Measurements from ENCODE around the gene MYRIP.

Gene MYRIP

DNA sequence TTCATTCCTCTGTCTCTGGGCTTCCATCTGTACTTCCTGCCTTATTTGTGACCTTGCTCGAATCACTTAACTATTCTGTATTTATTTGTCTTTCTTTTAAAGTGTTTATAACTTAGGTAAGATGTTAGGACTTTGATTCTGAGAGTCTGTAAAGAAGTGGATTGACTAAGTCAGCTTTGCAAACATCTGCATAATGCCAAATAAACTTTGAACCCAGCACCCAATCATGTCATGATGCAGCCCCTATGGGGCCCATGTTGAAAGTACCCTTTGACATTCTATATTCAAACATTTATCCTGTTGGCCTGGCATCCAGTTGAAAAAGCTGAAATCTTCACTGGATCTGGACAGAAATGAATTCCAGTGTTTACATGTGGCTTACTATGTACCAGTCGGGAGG lies 3.8 kb upstream of the MYRIP start:
- no peak overlapping the region for H3K4me3 ChIP-seq (replicated peaks in 1 of 2; ENCODE audit: low read depth in 2 of 2, low read length in 2 of 2)
- TF ChIP-seq CTCF (IDR thresholded peaks at IDR 0.05; ENCODE audit: low read depth, low read length) = no peak
- no peak for DNase-seq (ENCODE audit: low read depth in 2 of 2)

- DNase-seq (ENCODE audit: low read depth in 2 of 2) = no peak
- no peak for TF ChIP-seq CTCF (IDR thresholded peaks at IDR 0.05; ENCODE audit: low read depth, low read length)
- no peak overlapping the region for H3K4me3 ChIP-seq (replicated peaks in 1 of 2; ENCODE audit: low read depth in 2 of 2, low read length in 2 of 2)
Observed at GRCh38 chr3:39806820-39807219, 2.6 kb upstream of the MYRIP start.

DNA sequence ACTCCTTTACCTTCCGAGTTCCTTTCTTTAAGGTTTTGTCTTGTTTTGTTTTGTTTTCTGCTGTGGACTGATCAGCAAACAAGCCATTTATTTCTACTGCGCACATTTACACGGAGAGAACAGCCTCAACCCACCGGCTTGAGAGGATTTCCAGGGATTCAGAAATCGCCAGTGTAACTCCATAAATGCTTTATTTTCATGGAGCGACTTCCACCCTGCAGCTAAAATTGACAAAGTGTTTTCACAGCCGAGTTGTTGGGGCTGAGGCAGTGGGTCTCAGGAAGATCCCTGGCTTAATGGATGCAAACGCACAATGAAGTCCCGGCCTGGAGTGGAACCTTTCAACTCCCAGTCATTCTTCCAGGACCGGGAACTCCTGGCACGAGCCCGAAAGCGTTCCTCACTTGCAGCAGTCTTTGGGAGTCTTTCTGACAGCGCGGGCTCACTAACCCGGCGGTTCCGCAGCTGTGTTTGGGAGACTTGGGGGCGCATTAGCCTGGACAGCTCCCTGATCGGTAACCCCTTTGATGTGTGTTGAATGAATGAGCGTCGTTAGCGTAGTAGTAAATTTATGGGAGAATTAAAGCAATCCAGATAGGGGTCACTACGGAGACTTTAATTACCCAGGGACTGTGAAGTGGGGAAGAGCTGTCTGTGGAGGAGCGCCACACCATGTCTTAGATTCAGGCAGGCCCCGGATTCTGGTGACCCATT lies 785 bp upstream of the MYRIP start:
- peak in 1 of 2 donors; percentile 20 for DNase-seq (ENCODE audit: low read depth in 2 of 2)
- peak overlapping the region in 1 of 2 donors; percentile 37 for H3K4me3 ChIP-seq (replicated peaks in 1 of 2; ENCODE audit: low read depth in 2 of 2, low read length in 2 of 2)
- TF ChIP-seq CTCF (IDR thresholded peaks at IDR 0.05; ENCODE audit: low read depth, low read length) = no peak

DNA sequence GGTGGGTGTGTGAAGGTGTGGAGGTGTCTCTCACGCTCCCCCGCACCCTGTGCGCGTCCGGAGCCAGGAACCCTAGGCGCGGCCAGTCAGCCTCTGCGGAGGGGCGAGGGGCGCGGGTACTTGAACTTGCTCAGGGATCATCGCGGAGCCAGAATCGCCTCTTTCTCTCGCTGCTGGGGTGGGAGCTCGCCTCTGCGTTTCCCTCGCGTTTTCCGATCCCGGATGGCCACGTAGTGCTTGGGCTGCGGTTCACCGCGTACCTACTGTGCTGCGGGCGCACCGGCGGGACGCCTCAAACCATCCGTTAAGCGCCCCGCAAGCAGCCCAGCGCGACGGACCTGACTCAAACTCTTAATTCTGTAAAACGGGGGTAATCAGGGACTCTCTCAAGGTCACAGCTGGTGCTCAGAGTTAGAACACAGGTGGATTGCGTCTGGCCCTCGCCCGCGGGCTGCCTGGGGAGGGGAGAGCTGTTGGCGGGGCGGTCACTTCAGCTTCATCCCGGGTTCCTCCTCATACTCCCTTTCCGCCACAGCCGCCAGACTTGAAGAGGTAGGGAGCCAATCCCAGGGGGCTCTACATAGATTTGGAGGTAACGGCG lies 686 bp downstream of the MYRIP start:
- H3K4me3 ChIP-seq (replicated peaks in 1 of 2; ENCODE audit: low read depth in 2 of 2, low read length in 2 of 2) = peak overlapping the region in 1 of 2 donors; percentile 52
- no peak for TF ChIP-seq CTCF (IDR thresholded peaks at IDR 0.05; ENCODE audit: low read depth, low read length)
- no peak for DNase-seq (ENCODE audit: low read depth in 2 of 2)

GRCh38 chr3:39810647-39811161 lies 1.3 kb downstream of the MYRIP start:
- H3K4me3 ChIP-seq (replicated peaks in 1 of 2; ENCODE audit: low read depth in 2 of 2, low read length in 2 of 2) = no peak overlapping the region
- TF ChIP-seq CTCF (IDR thresholded peaks at IDR 0.05; ENCODE audit: low read depth, low read length) = no peak
- no peak for DNase-seq (ENCODE audit: low read depth in 2 of 2)

- no peak for DNase-seq (ENCODE audit: low read depth in 2 of 2)
- H3K4me3 ChIP-seq (replicated peaks in 1 of 2; ENCODE audit: low read depth in 2 of 2, low read length in 2 of 2) = no peak overlapping the region
- TF ChIP-seq CTCF (IDR thresholded peaks at IDR 0.05; ENCODE audit: low read depth, low read length) = no peak
Observed at GRCh38 chr3:39811561-39811960, 2.2 kb downstream of the MYRIP start.

Data from cardiac fibroblast (primary cell).